HUES48 (cell line): Measurements from ENCODE around the gene ZNHIT3.
"Not testable (repeated sequence)": the region's sequence is repeated elsewhere in the genome, so short reads cannot be mapped to it uniquely, and the experiment has no call there.

Experiments used
- H3K27ac ChIP-seq: one replicate; pipeline ENCODE4 v1.7.0; 2013; ENCODE audit warnings: low read depth, low read length, inconsistent platforms
- H3K27me3 ChIP-seq: 2 replicates; pipeline ENCODE4 v1.6.1; 2013; ENCODE audit warnings: mild to moderate bottlenecking, low read length; ENCODE audit not compliant: control insufficient read depth, insufficient read depth
- H3K36me3 ChIP-seq: 2 replicates; pipeline ENCODE4 v1.6.1; 2013; ENCODE audit warnings: low read length; ENCODE audit not compliant: control insufficient read depth, insufficient read depth
- H3K4me1 ChIP-seq: 2 replicates; pipeline ENCODE4 v1.6.1; 2013; ENCODE audit warnings: mild to moderate bottlenecking, low read length; ENCODE audit not compliant: control insufficient read depth, insufficient read depth
- H3K4me3 ChIP-seq: 2 replicates; pipeline ENCODE4 v1.5.1; 2013; ENCODE audit warnings: mild to moderate bottlenecking, low read depth, low read length
- H3K9ac ChIP-seq: 2 replicates; pipeline ENCODE4 v1.6.1; 2013; ENCODE audit warnings: mild to moderate bottlenecking, low read depth, low read length, moderate library complexity
- H3K9me3 ChIP-seq: 2 replicates; pipeline ENCODE4 v1.6.1; 2013; ENCODE audit warnings: low read length; ENCODE audit not compliant: control insufficient read depth, insufficient read depth

The ZNHIT3 gene

GRCh38 chr17:36463916-36464764 lies 22.3 kb upstream of the ZNHIT3 start:
- Histone ChIP-seq H3K4me3 (peak overlapping the region; percentile 36; the same call in 1 of the 2 replicates), H3K9me3 (no peaks in the 10 kb centered on the region), H3K9ac (no peak overlapping the region), H3K4me1 (peaks cover 3% of the 10 kb centered on the region; the same call in 1 of the 2 replicates), H3K36me3 (no peaks in the 10 kb centered on the region), H3K27ac (no peak overlapping the region), H3K27me3 (peaks cover 10% of the 10 kb centered on the region)

- Histone ChIP-seq H3K4me1 (peaks cover 3% of the 10 kb centered on the region; the same call in 1 of the 2 replicates), H3K9ac (no peak overlapping the region), H3K9me3 (no peaks in the 10 kb centered on the region), H3K4me3 (no peak overlapping the region), H3K27me3 (peaks cover 16% of the 10 kb centered on the region), H3K36me3 (no peaks in the 10 kb centered on the region), H3K27ac (no peak overlapping the region)
Observed at GRCh38 chr17:36464765-36465088, 21.8 kb upstream of the ZNHIT3 start.

- no peak overlapping the region for H3K4me3 ChIP-seq
- H3K27ac ChIP-seq = no peak overlapping the region
- H3K4me1 ChIP-seq = no peaks in the 10 kb centered on the region
- no peaks in the 10 kb centered on the region for H3K9me3 ChIP-seq
- peaks cover 17% of the 10 kb centered on the region for H3K27me3 ChIP-seq
- no peaks in the 10 kb centered on the region for H3K36me3 ChIP-seq
- H3K9ac ChIP-seq = no peak overlapping the region
Observed at GRCh38 chr17:36468903-36469635, 17.4 kb upstream of the ZNHIT3 start.

- Histone ChIP-seq H3K9ac (no peak overlapping the region), H3K4me1 (no peaks in the 10 kb centered on the region), H3K27ac (no peak overlapping the region), H3K9me3 (no peaks in the 10 kb centered on the region), H3K36me3 (no peaks in the 10 kb centered on the region), H3K27me3 (peaks cover 14% of the 10 kb centered on the region), H3K4me3 (no peak overlapping the region)
Observed at GRCh38 chr17:36469733-36470132, 16.7 kb upstream of the ZNHIT3 start.

GRCh38 chr17:36470499-36470898 lies 16.0 kb upstream of the ZNHIT3 start:
- H3K27me3 ChIP-seq = peaks cover 9% of the 10 kb centered on the region

GRCh38 chr17:36474571-36474970 lies 11.9 kb upstream of the ZNHIT3 start:
- H3K27me3 ChIP-seq = peaks cover 3% of the 10 kb centered on the region; the same call in 1 of the 2 replicates
- H3K4me3 ChIP-seq = no peak overlapping the region
- no peaks in the 10 kb centered on the region for H3K9me3 ChIP-seq

More at GRCh38 chr17:36470499-36470898, 16.0 kb upstream of the ZNHIT3 start:
- H3K9ac ChIP-seq = no peak overlapping the region
- H3K4me1 ChIP-seq = no peaks in the 10 kb centered on the region
- H3K4me3 ChIP-seq = no peak overlapping the region
- H3K9me3 ChIP-seq = no peaks in the 10 kb centered on the region
- H3K36me3 ChIP-seq = no peaks in the 10 kb centered on the region
- no peak overlapping the region for H3K27ac ChIP-seq

GRCh38 chr17:36475346-36475970 lies 11.0 kb upstream of the ZNHIT3 start:
- Histone ChIP-seq H3K9me3 (no peaks in the 10 kb centered on the region), H3K36me3 (no peaks in the 10 kb centered on the region), H3K4me1 (no peaks in the 10 kb centered on the region), H3K9ac (no peak overlapping the region), H3K27ac (no peak overlapping the region), H3K27me3 (no peaks in the 10 kb centered on the region; the same call in 1 of the 2 replicates), H3K4me3 (no peak overlapping the region)

More at GRCh38 chr17:36474571-36474970, 11.9 kb upstream of the ZNHIT3 start:
- no peak overlapping the region for H3K9ac ChIP-seq
- H3K36me3 ChIP-seq = no peaks in the 10 kb centered on the region
- no peak overlapping the region for H3K27ac ChIP-seq
- H3K4me1 ChIP-seq = no peaks in the 10 kb centered on the region

GRCh38 chr17:36481829-36482228 lies 4.7 kb upstream of the ZNHIT3 start:
- Histone ChIP-seq H3K27me3 (peaks cover 39% of the 10 kb centered on the region), H3K9ac (no peak overlapping the region), H3K4me1 (peaks cover 5% of the 10 kb centered on the region; the same call in 1 of the 2 replicates), H3K9me3 (no peaks in the 10 kb centered on the region), H3K36me3 (no peaks in the 10 kb centered on the region), H3K4me3 (no peak overlapping the region), H3K27ac (no peak overlapping the region)

GRCh38 chr17:36482611-36483504 lies 3.6 kb upstream of the ZNHIT3 start:
- Histone ChIP-seq H3K4me3 (peak overlapping the region; percentile 36; the same call in 1 of the 2 replicates), H3K27me3 (peaks cover 39% of the 10 kb centered on the region), H3K9me3 (no peaks in the 10 kb centered on the region), H3K4me1 (peaks cover 5% of the 10 kb centered on the region; the same call in 1 of the 2 replicates), H3K9ac (no peak overlapping the region), H3K36me3 (no peaks in the 10 kb centered on the region), H3K27ac (no peak overlapping the region)

- H3K27ac ChIP-seq, H3K9ac ChIP-seq, H3K4me3 ChIP-seq, H3K4me1 ChIP-seq, H3K9me3 ChIP-seq, H3K36me3 ChIP-seq: not testable (repeated sequence)
- peaks cover 39% of the 10 kb centered on the region for H3K27me3 ChIP-seq
Observed at GRCh38 chr17:36484021-36484420, 2.5 kb upstream of the ZNHIT3 start.
